WTC11 (cell line): ENCODE data around the gene TTLL5. TPM values are rescaled to one million over a fixed set of nuclear protein-coding genes. Genes with fewer than 3 reads are reported as not detected.

Experiments used
- ATAC-seq: fragments of 200-7000 bp; cut with Tn5 transposase; 2 replicates; pipeline ENCODE4 v1.10.0; 2021; ENCODE audit warnings: mild to moderate bottlenecking, moderate library complexity
- CTCF ChIA-PET: fragments of 300-600 bp; sonication (Branson Sonifier 250); formaldehyde crosslinking; loops from one replicate; lab custom pipeline; 2021; ENCODE audit warnings: antibody characterized with exemption; lab: Charles Lee
- POLR2A ChIA-PET: fragments of 350-600 bp; sonication (Branson Sonifier 250); formaldehyde crosslinking; loops from one replicate; lab custom pipeline; 2021; ENCODE audit warnings: antibody characterized with exemption; lab: Charles Lee
- DNase-seq: peaks from one replicate; pipeline ENCODE4 v3.0.0; 2021; ENCODE audit warnings: low spot score
- H3K27ac Mint-ChIP-seq: 2 replicates; pipeline ENCODE4 v1.8.0; 2021; ENCODE audit warnings: mixed read lengths
- H3K27me3 Mint-ChIP-seq: 2 replicates; pipeline ENCODE4 v1.8.0; 2021; ENCODE audit warnings: low read depth, mild to moderate bottlenecking, moderate library complexity, mixed read lengths
- H3K36me3 Mint-ChIP-seq: 2 replicates; pipeline ENCODE4 v1.8.0; 2021; ENCODE audit warnings: mixed read lengths
- H3K4me1 Mint-ChIP-seq: 2 replicates; pipeline ENCODE4 v1.8.0; 2022; ENCODE audit warnings: mixed read lengths
- H3K4me3 Mint-ChIP-seq: 2 replicates; pipeline ENCODE4 v1.8.0; 2021; ENCODE audit warnings: mild to moderate bottlenecking, moderate library complexity, mixed read lengths
- H3K9me3 Mint-ChIP-seq: 2 replicates; pipeline ENCODE4 v1.8.0; 2021; ENCODE audit warnings: mixed read lengths
- CREB1 ChIP-seq: sonication (generic); formaldehyde crosslinking; IDR thresholded peaks from 2 replicates; pipeline ENCODE4 v1.8.0; 2023; ENCODE audit warnings: mild to moderate bottlenecking, missing genetic modification reagents
- ELF4 ChIP-seq: sonication (generic); formaldehyde crosslinking; IDR thresholded peaks from 2 replicates; pipeline ENCODE4 v1.8.1; 2022; ENCODE audit warnings: low read depth, mild to moderate bottlenecking, moderate library complexity, missing genetic modification reagents
- FOXK1 ChIP-seq: sonication (generic); formaldehyde crosslinking; IDR thresholded peaks from 2 replicates; pipeline ENCODE4 v1.8.0; 2022; ENCODE audit warnings: mild to moderate bottlenecking, moderate library complexity, missing genetic modification reagents
- HMGA2 ChIP-seq: fragments of 250-450 bp; sonication (Bioruptor Pico); IDR thresholded peaks from 2 replicates; pipeline ENCODE4 v1.4.0; 2021; ENCODE audit warnings: mild to moderate bottlenecking, moderate library complexity
- MXD4 ChIP-seq: fragments of 250-450 bp; sonication (Bioruptor Pico); IDR thresholded peaks from 2 replicates; pipeline ENCODE4 v1.8.0; 2021; ENCODE audit warnings: mild to moderate bottlenecking, moderate library complexity, borderline replicate concordance
- NFYB ChIP-seq: sonication (generic); formaldehyde crosslinking; conservative IDR thresholded peaks from 2 replicates; pipeline ENCODE4 v1.8.0; 2022; ENCODE audit warnings: low read depth, missing genetic modification reagents
- NR2C2 ChIP-seq: sonication (generic); formaldehyde crosslinking; IDR thresholded peaks from 2 replicates; pipeline ENCODE4 v1.8.0; 2022; ENCODE audit warnings: mild to moderate bottlenecking, missing genetic modification reagents
- TCF7 ChIP-seq: sonication (generic); formaldehyde crosslinking; IDR thresholded peaks from 2 replicates; pipeline ENCODE4 v1.8.0; 2022; ENCODE audit warnings: mild to moderate bottlenecking, low read depth, missing genetic modification reagents, moderate library complexity
- TEAD4 ChIP-seq: sonication (generic); formaldehyde crosslinking; IDR thresholded peaks from 2 replicates; pipeline ENCODE4 v1.8.0; 2022; ENCODE audit warnings: mild to moderate bottlenecking, missing genetic modification reagents
- ZNF263 ChIP-seq: sonication (generic); formaldehyde crosslinking; IDR thresholded peaks from 2 replicates; pipeline ENCODE4 v1.8.1; 2022; ENCODE audit warnings: low read depth, mild to moderate bottlenecking, moderate library complexity, missing genetic modification reagents
- ZNF396 ChIP-seq: fragments of 250-450 bp; sonication (Bioruptor Pico); IDR thresholded peaks from 2 replicates; pipeline ENCODE4 v1.8.0; 2021; ENCODE audit warnings: mild to moderate bottlenecking, moderate library complexity, borderline replicate concordance
- ZNF423 ChIP-seq: fragments of 250-450 bp; sonication (Bioruptor Pico); IDR thresholded peaks from 2 replicates; pipeline ENCODE4 v2.1.2; 2022; ENCODE audit warnings: mild to moderate bottlenecking, moderate library complexity
- total RNA-seq: library from RNA; stranded (reverse); gene quantifications from 3 replicates; pipeline ENCODE4 v1.2.3, GENCODE V29; 2021
- TF ChIP-seq, protein P1 (sequence below): sonication (generic); formaldehyde crosslinking; IDR thresholded peaks from 2 replicates; pipeline ENCODE4 v1.8.1; 2023; ENCODE audit warnings: mild to moderate bottlenecking, missing genetic modification reagents, borderline replicate concordance
- TF ChIP-seq, protein P2 (sequence below): sonication (generic); formaldehyde crosslinking; IDR thresholded peaks from 2 replicates; pipeline ENCODE4 v1.8.0; 2022; ENCODE audit warnings: mild to moderate bottlenecking, missing genetic modification reagents
- TF ChIP-seq, protein P3 (sequence below): fragments of 250-450 bp; sonication (Bioruptor Pico); IDR thresholded peaks from 2 replicates; pipeline ENCODE4 v1.9.0; 2021; ENCODE audit warnings: moderate library complexity, mild to moderate bottlenecking, inconsistent platforms, borderline replicate concordance
- TF ChIP-seq, protein P4 (sequence below): sonication (generic); formaldehyde crosslinking; IDR thresholded peaks from 2 replicates; pipeline ENCODE4 v1.8.0; 2023; ENCODE audit warnings: missing genetic modification reagents, mild to moderate bottlenecking, borderline replicate concordance
- TF ChIP-seq, protein P5 (sequence below): fragments of 200-600 bp; IDR thresholded peaks from 2 replicates; pipeline ENCODE4 v1.8.0; 2022; ENCODE audit warnings: antibody characterized with exemption
- TF ChIP-seq, protein P6 (sequence below): fragments of 250-450 bp; sonication (Bioruptor Pico); IDR thresholded peaks from 2 replicates; pipeline ENCODE4 v1.9.0; 2021; ENCODE audit warnings: mild to moderate bottlenecking

The TTLL5 gene
- total RNA-seq, 1 experiment from 2014 or later: 39.6 TPM

DNA sequence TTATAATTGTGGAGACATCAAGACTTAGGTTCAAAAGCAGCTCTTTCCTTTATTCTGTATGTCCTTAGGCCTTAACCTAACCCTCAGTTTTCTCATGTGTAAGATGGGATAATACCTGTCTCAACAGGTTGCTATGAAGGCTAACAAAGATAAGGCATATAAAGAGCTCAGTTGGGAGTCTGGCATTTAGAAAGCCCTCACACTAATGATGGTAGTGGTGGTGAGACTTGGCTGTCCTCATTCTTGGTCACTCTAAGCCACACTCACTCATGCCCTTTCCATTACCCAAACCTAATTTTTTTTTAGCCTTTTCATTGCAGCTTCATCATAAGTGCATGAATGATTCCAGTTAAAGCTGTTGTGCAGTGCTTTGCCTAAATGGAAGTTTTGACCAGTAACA is 183.4 kb downstream of the TTLL5 start:
- DNase-seq: no peak
- peaks cover 20% of the 10 kb centered on the region for H3K4me1 Mint-ChIP-seq
- H3K9me3 Mint-ChIP-seq: no peaks in the 10 kb centered on the region; the same call in 1 of the 2 replicates
- no peak overlapping the region for H3K27ac Mint-ChIP-seq
- no peak overlapping the region for H3K4me3 Mint-ChIP-seq
- TF ChIP-seq FOXK1 (CRISPR knock-in tag): no peak
- TF ChIP-seq, protein P1, sequence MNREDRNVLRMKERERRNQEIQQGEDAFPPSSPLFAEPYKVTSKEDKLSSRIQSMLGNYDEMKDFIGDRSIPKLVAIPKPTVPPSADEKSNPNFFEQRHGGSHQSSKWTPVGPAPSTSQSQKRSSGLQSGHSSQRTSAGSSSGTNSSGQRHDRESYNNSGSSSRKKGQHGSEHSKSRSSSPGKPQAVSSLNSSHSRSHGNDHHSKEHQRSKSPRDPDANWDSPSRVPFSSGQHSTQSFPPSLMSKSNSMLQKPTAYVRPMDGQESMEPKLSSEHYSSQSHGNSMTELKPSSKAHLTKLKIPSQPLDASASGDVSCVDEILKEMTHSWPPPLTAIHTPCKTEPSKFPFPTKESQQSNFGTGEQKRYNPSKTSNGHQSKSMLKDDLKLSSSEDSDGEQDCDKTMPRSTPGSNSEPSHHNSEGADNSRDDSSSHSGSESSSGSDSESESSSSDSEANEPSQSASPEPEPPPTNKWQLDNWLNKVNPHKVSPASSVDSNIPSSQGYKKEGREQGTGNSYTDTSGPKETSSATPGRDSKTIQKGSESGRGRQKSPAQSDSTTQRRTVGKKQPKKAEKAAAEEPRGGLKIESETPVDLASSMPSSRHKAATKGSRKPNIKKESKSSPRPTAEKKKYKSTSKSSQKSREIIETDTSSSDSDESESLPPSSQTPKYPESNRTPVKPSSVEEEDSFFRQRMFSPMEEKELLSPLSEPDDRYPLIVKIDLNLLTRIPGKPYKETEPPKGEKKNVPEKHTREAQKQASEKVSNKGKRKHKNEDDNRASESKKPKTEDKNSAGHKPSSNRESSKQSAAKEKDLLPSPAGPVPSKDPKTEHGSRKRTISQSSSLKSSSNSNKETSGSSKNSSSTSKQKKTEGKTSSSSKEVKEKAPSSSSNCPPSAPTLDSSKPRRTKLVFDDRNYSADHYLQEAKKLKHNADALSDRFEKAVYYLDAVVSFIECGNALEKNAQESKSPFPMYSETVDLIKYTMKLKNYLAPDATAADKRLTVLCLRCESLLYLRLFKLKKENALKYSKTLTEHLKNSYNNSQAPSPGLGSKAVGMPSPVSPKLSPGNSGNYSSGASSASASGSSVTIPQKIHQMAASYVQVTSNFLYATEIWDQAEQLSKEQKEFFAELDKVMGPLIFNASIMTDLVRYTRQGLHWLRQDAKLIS: no peak
- no peak for TF ChIP-seq ZNF423 (CRISPR knock-in tag)
- TF ChIP-seq ELF4 (CRISPR knock-in tag): no peak
- no peak for TF ChIP-seq ZNF396 (CRISPR knock-in tag)
- no peak for TF ChIP-seq TEAD4 (CRISPR knock-in tag)
- TF ChIP-seq, protein P2, sequence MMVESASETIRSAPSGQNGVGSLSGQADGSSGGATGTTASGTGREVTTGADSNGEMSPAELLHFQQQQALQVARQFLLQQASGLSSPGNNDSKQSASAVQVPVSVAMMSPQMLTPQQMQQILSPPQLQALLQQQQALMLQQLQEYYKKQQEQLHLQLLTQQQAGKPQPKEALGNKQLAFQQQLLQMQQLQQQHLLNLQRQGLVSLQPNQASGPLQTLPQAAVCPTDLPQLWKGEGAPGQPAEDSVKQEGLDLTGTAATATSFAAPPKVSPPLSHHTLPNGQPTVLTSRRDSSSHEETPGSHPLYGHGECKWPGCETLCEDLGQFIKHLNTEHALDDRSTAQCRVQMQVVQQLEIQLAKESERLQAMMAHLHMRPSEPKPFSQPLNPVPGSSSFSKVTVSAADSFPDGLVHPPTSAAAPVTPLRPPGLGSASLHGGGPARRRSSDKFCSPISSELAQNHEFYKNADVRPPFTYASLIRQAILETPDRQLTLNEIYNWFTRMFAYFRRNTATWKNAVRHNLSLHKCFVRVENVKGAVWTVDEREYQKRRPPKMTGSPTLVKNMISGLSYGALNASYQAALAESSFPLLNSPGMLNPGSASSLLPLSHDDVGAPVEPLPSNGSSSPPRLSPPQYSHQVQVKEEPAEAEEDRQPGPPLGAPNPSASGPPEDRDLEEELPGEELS: no peak
- TF ChIP-seq HMGA2 (CRISPR knock-in tag): no peak
- TF ChIP-seq, protein P3, sequence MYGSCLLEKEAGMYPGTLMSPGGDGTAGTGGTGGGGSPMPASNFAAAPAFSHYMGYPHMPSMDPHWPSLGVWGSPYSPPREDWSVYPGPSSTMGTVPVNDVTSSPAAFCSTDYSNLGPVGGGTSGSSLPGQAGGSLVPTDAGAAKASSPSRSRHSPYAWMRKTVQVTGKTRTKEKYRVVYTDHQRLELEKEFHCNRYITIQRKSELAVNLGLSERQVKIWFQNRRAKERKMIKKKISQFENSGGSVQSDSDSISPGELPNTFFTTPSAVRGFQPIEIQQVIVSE: no peak
- no peak for TF ChIP-seq TCF7 (CRISPR knock-in tag)
- TF ChIP-seq, protein P4, sequence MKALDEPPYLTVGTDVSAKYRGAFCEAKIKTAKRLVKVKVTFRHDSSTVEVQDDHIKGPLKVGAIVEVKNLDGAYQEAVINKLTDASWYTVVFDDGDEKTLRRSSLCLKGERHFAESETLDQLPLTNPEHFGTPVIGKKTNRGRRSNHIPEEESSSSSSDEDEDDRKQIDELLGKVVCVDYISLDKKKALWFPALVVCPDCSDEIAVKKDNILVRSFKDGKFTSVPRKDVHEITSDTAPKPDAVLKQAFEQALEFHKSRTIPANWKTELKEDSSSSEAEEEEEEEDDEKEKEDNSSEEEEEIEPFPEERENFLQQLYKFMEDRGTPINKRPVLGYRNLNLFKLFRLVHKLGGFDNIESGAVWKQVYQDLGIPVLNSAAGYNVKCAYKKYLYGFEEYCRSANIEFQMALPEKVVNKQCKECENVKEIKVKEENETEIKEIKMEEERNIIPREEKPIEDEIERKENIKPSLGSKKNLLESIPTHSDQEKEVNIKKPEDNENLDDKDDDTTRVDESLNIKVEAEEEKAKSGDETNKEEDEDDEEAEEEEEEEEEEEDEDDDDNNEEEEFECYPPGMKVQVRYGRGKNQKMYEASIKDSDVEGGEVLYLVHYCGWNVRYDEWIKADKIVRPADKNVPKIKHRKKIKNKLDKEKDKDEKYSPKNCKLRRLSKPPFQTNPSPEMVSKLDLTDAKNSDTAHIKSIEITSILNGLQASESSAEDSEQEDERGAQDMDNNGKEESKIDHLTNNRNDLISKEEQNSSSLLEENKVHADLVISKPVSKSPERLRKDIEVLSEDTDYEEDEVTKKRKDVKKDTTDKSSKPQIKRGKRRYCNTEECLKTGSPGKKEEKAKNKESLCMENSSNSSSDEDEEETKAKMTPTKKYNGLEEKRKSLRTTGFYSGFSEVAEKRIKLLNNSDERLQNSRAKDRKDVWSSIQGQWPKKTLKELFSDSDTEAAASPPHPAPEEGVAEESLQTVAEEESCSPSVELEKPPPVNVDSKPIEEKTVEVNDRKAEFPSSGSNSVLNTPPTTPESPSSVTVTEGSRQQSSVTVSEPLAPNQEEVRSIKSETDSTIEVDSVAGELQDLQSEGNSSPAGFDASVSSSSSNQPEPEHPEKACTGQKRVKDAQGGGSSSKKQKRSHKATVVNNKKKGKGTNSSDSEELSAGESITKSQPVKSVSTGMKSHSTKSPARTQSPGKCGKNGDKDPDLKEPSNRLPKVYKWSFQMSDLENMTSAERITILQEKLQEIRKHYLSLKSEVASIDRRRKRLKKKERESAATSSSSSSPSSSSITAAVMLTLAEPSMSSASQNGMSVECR: no peak
- TF ChIP-seq, protein P5, sequence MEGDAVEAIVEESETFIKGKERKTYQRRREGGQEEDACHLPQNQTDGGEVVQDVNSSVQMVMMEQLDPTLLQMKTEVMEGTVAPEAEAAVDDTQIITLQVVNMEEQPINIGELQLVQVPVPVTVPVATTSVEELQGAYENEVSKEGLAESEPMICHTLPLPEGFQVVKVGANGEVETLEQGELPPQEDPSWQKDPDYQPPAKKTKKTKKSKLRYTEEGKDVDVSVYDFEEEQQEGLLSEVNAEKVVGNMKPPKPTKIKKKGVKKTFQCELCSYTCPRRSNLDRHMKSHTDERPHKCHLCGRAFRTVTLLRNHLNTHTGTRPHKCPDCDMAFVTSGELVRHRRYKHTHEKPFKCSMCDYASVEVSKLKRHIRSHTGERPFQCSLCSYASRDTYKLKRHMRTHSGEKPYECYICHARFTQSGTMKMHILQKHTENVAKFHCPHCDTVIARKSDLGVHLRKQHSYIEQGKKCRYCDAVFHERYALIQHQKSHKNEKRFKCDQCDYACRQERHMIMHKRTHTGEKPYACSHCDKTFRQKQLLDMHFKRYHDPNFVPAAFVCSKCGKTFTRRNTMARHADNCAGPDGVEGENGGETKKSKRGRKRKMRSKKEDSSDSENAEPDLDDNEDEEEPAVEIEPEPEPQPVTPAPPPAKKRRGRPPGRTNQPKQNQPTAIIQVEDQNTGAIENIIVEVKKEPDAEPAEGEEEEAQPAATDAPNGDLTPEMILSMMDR: no peak
- no peak for TF ChIP-seq CREB1 (CRISPR knock-in tag)
- TF ChIP-seq NR2C2 (CRISPR knock-in tag): no peak
- no peak for TF ChIP-seq ZNF263 (CRISPR knock-in tag)
- no peak for TF ChIP-seq NFYB (CRISPR knock-in tag)
- no peak for TF ChIP-seq MXD4 (CRISPR knock-in tag)
- TF ChIP-seq, protein P6, sequence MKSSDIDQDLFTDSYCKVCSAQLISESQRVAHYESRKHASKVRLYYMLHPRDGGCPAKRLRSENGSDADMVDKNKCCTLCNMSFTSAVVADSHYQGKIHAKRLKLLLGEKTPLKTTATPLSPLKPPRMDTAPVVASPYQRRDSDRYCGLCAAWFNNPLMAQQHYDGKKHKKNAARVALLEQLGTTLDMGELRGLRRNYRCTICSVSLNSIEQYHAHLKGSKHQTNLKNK (CRISPR knock-in tag): no peak
- TF ChIP-seq, all 79 proteins: peak for 0
- POLR2A ChIA-PET: no interaction called here
- Mint-ChIP-seq H3K27me3 (no peaks in the 10 kb centered on the region), H3K36me3 (peaks cover 6% of the 10 kb centered on the region)
- ATAC-seq: no peak
- CTCF ChIA-PET: interaction anchor here (0.7 to 1.2 kb wide), 6 partner anchors 36 to 191 kb away, joined by 3 to 4 read pairs (median 3); no protein-coding TSS in a partner anchor
